Loucy (cell line): ENCODE measurements around the gene CRNKL1.

ENCODE experiments used
- CTCF ChIP-seq: fragments of 200-600 bp; sonication (generic); conservative IDR thresholded peaks from 2 replicates; pipeline ENCODE4 v1.5.1; 2014; ENCODE audit warnings: mild to moderate bottlenecking, antibody characterized with exemption, low read length
- EZH2phosphoT487 ChIP-seq: fragments of 200-600 bp; IDR thresholded peaks from 2 replicates; pipeline ENCODE4 v1.6.1; 2018; ENCODE audit warnings: antibody characterized with exemption, mild to moderate bottlenecking, moderate library complexity, borderline replicate concordance

GRCh38 chr20:20070871-20071726 is 18.8 kb upstream of the CRNKL1 start:
- no peak for TF ChIP-seq CTCF
- TF ChIP-seq EZH2phosphoT487, result no peak
